Left renal cortex interstitium (tissue), 4 donors: ENCODE results near the gene DAB2IP. TPM values are rescaled to one million over a fixed set of nuclear protein-coding genes. Genes with fewer than 3 reads are reported as not detected.

Experiments
- DNase-seq, 4 donors: peaks; one replicate each; pipeline ENCODE4 v3.0.0-alpha.2; 2013; ENCODE audit warnings: low read depth in 4 of 4, low spot score in 2 of 4, missing footprints in 1 of 4
- polyA plus RNA-seq, 4 donors: library from polyadenylated mRNA; unstranded; fragments of 120-200 nt; gene quantifications; one replicate each; pipeline ENCODE4 v1.2.1, GENCODE V29; 2013; ENCODE audit not compliant: insufficient read length in 4 of 4

Gene DAB2IP
- polyA plus RNA-seq, 4 donors, result 39.5 to 53.6 (median 45.7) TPM

GRCh38 chr9:121822093-121823085 is 171.0 kb downstream of the DAB2IP start:
- DNase-seq, result no peak

- DNase-seq, result no peak
Measured at GRCh38 chr9:121823451-121824169, 172.2 kb downstream of the DAB2IP start.

GRCh38 chr9:121824651-121825030 is 173.2 kb downstream of the DAB2IP start:
- no peak for DNase-seq

- no peak for DNase-seq
Measured at GRCh38 chr9:121825031-121825691, 173.7 kb downstream of the DAB2IP start.

- DNase-seq, result no peak
Measured at GRCh38 chr9:121826711-121827110, 175.3 kb downstream of the DAB2IP start.

GRCh38 chr9:121827251-121827967 is 176.0 kb downstream of the DAB2IP start:
- DNase-seq, result no peak

- no peak for DNase-seq
Measured at GRCh38 chr9:121830441-121831140, 179.2 kb downstream of the DAB2IP start.

- DNase-seq, result no peak
Measured at GRCh38 chr9:121831869-121832268, 180.4 kb downstream of the DAB2IP start.

GRCh38 chr9:121833061-121833460 is 181.6 kb downstream of the DAB2IP start:
- DNase-seq, result no peak

Other genes starting within 250 kb of the DAB2IP start
- 1 to 10 TPM; 3.5 to 7.2 (median 5.6) TPM for gene GGTA1, start 151.8 kb upstream of the DAB2IP start, polyA plus RNA-seq